Keratinocyte (primary cell): ENCODE data around the gene SMIM28.

ENCODE experiments used
- CTCF ChIP-seq, 3 experiments: IDR thresholded peaks in 1 of 3; conservative IDR thresholded peaks in 1 of 3; optimal IDR thresholded peaks in 1 of 3; 2 replicates in 2 of 3; 3 replicates in 1 of 3; pipeline versions ENCODE3 to v1.5.1; 2011; ENCODE audit warnings: low read length in 3 of 3, mild to moderate bottlenecking in 3 of 3, moderate library complexity in 2 of 3, control low read depth in 1 of 3, inconsistent platforms in 1 of 3; ENCODE audit not compliant: insufficient read depth in 2 of 3; ENCODE audit errors: extremely low read depth in 1 of 3
- EZH2 ChIP-seq: IDR thresholded peaks from one replicate; pipeline ENCODE4 v1.6.1; 2012; ENCODE audit warnings: inconsistent platforms, mild to moderate bottlenecking, low read length, moderate library complexity

GRCh38 chr6:138346302-138347195 lies 31.2 kb upstream of the SMIM28 start:
- TF ChIP-seq CTCF (optimal IDR thresholded peaks at IDR 0.05 in 1 of 3, IDR thresholded peaks at IDR 0.05 in 1 of 3, conservative IDR thresholded peaks at IDR 0.05 in 1 of 3; ENCODE audit: extremely low read depth in 1 of 3, insufficient read depth in 2 of 3, low read length in 3 of 3) (no peak), EZH2 (no peak)
